H9 (cell line): Measurements from ENCODE around the gene PAM. TPM values are rescaled to one million over a fixed set of nuclear protein-coding genes. Genes with fewer than 3 reads are reported as not detected.

Source experiments
- DNase-seq: peaks from one replicate; pipeline ENCODE4 v3.0.0-alpha.2; 2017
- H2AFZ ChIP-seq: one replicate; pipeline ENCODE4 v1.6.1; 2013; ENCODE audit warnings: mild to moderate bottlenecking, low read length, control low read depth, moderate library complexity
- H2AK5ac ChIP-seq: 2 replicates; pipeline ENCODE4 v1.6.1; 2013; ENCODE audit warnings: low read length, control low read depth, mixed read lengths; ENCODE audit not compliant: insufficient read length
- H2BK120ac ChIP-seq: one replicate; pipeline ENCODE4 v1.6.1; 2013; ENCODE audit warnings: low read depth, mild to moderate bottlenecking, low read length, control low read depth, inconsistent platforms; ENCODE audit not compliant: poor library complexity, severe bottlenecking
- H2BK12ac ChIP-seq: 2 replicates; pipeline ENCODE4 v1.6.1; 2013; ENCODE audit warnings: low read length, control low read depth, mixed read lengths, low read depth; ENCODE audit not compliant: insufficient read length
- H2BK15ac ChIP-seq: 2 replicates; pipeline ENCODE4 v1.6.1; 2013; ENCODE audit warnings: low read depth, low read length, control low read depth
- H2BK20ac ChIP-seq: one replicate; pipeline ENCODE4 v1.6.1; 2013; ENCODE audit warnings: low read depth, mild to moderate bottlenecking, low read length, control low read depth, inconsistent platforms; ENCODE audit not compliant: poor library complexity, severe bottlenecking
- H2BK5ac ChIP-seq: 2 replicates; pipeline ENCODE4 v1.6.1; 2013; ENCODE audit warnings: low read length, control low read depth, mixed read lengths; ENCODE audit not compliant: insufficient read length
- H3K14ac ChIP-seq: 2 replicates; pipeline ENCODE4 v1.6.1; 2013; ENCODE audit warnings: low read length, control low read depth; ENCODE audit not compliant: insufficient read depth
- H3K18ac ChIP-seq: 2 replicates; pipeline ENCODE4 v1.6.1; 2013; ENCODE audit warnings: low read depth, mild to moderate bottlenecking, mixed read lengths, low read length, control low read depth; ENCODE audit not compliant: insufficient read length
- H3K23ac ChIP-seq: 2 replicates; pipeline ENCODE4 v1.6.1; 2013; ENCODE audit warnings: low read length, control low read depth, mixed read lengths, low read depth; ENCODE audit not compliant: insufficient read length
- H3K23me2 ChIP-seq: 2 replicates; pipeline ENCODE4 v1.6.1; 2013; ENCODE audit warnings: low read depth, mild to moderate bottlenecking, mixed read lengths, low read length, control low read depth; ENCODE audit not compliant: insufficient read length, poor library complexity, severe bottlenecking
- H3K27ac ChIP-seq: 2 replicates; pipeline ENCODE4 v1.5.1; 2013; ENCODE audit warnings: low read length, control low read depth, mixed read lengths, low read depth; ENCODE audit not compliant: insufficient read length
- H3K27me3 ChIP-seq: 2 replicates; pipeline ENCODE4 v1.6.1; 2013; ENCODE audit warnings: low read length, control low read depth, inconsistent platforms; ENCODE audit not compliant: insufficient read depth
- H3K4ac ChIP-seq: 2 replicates; pipeline ENCODE4 v1.6.1; 2013; ENCODE audit warnings: low read depth, mild to moderate bottlenecking, control low read depth, inconsistent platforms, low read length, moderate library complexity
- H3K4me1 ChIP-seq: 2 replicates; pipeline ENCODE4 v1.6.1; 2013; ENCODE audit warnings: low read length, control low read depth, inconsistent platforms; ENCODE audit not compliant: insufficient read depth
- H3K4me2 ChIP-seq: 2 replicates; pipeline ENCODE4 v1.6.1; 2013; ENCODE audit warnings: low read length, control low read depth, mixed read lengths; ENCODE audit not compliant: insufficient read length, insufficient read depth
- H3K56ac ChIP-seq: 2 replicates; pipeline ENCODE4 v1.6.1; 2013; ENCODE audit warnings: low read depth, mild to moderate bottlenecking, mixed read lengths, low read length, control low read depth; ENCODE audit not compliant: insufficient read length
- H3K79me1 ChIP-seq: 2 replicates; pipeline ENCODE4 v1.6.1; 2013; ENCODE audit warnings: low read depth, mild to moderate bottlenecking, moderate library complexity, low read length, control low read depth, inconsistent platforms; ENCODE audit not compliant: insufficient read depth, poor library complexity, severe bottlenecking
- H3K79me2 ChIP-seq: 2 replicates; pipeline ENCODE4 v1.6.1; 2013; ENCODE audit warnings: low read length, control low read depth, inconsistent platforms; ENCODE audit not compliant: insufficient read depth
- H3K9ac ChIP-seq: 2 replicates; pipeline ENCODE4 v1.6.1; 2013; ENCODE audit warnings: low read length, control low read depth, mixed read lengths; ENCODE audit not compliant: insufficient read length; ENCODE audit errors: extremely low read depth
- H3K9me3 ChIP-seq: one replicate; pipeline ENCODE4 v1.6.1; 2013; ENCODE audit warnings: low read depth, low read length, inconsistent platforms; ENCODE audit not compliant: control insufficient read depth
- H3T11ph ChIP-seq: one replicate; pipeline ENCODE4 v1.6.1; 2013; ENCODE audit warnings: mild to moderate bottlenecking, low read length, control low read depth, inconsistent platforms
- H4K20me1 ChIP-seq: one replicate; pipeline ENCODE4 v1.6.1; 2013; ENCODE audit not compliant: control insufficient read depth, insufficient read length, insufficient read depth
- H4K5ac ChIP-seq: 2 replicates; pipeline ENCODE4 v1.6.1; 2013; ENCODE audit warnings: low read depth, mild to moderate bottlenecking, mixed read lengths, low read length, control low read depth; ENCODE audit not compliant: insufficient read length
- H4K8ac ChIP-seq: replicated peaks from 2 replicates; pipeline ENCODE4 v1.6.1; 2013; ENCODE audit warnings: low read length, control low read depth, mixed read lengths, low read depth; ENCODE audit not compliant: insufficient read length
- H4K91ac ChIP-seq: 2 replicates; pipeline ENCODE4 v1.6.1; 2013; ENCODE audit warnings: low read depth, mild to moderate bottlenecking, moderate library complexity, mixed read lengths, low read length, control low read depth; ENCODE audit not compliant: insufficient read length
- H3K27ac Mint-ChIP-seq, 3 experiments: 2 replicates in 2 of 3; 3 replicates in 1 of 3; pipeline ENCODE4 v1.8.0; 2020 to 2021; ENCODE audit warnings: mixed read lengths in 3 of 3, mild to moderate bottlenecking in 1 of 3, moderate library complexity in 1 of 3
- H3K27me3 Mint-ChIP-seq: 2 replicates; pipeline ENCODE4 v1.8.0; 2021; ENCODE audit warnings: low read depth, mild to moderate bottlenecking, moderate library complexity, mixed read lengths
- H3K36me3 Mint-ChIP-seq, 3 experiments: 2 replicates in 2 of 3; 3 replicates in 1 of 3; pipeline ENCODE4 v1.8.0; 2020 to 2021; ENCODE audit warnings: low read depth in 3 of 3, mixed read lengths in 3 of 3; ENCODE audit not compliant: insufficient read depth in 1 of 3
- H3K4me1 Mint-ChIP-seq, 2 experiments: 2 replicates each; pipeline ENCODE4 v1.8.0; 2020; ENCODE audit warnings: mixed read lengths in 2 of 2
- H3K4me3 Mint-ChIP-seq, 2 experiments: 2 replicates in 1 of 2; 3 replicates in 1 of 2; pipeline ENCODE4 v1.8.0; 2020 to 2021; ENCODE audit warnings: mild to moderate bottlenecking in 2 of 2, mixed read lengths in 2 of 2, moderate library complexity in 1 of 2
- H3K9me3 Mint-ChIP-seq, 2 experiments: 2 replicates in 1 of 2; 3 replicates in 1 of 2; pipeline ENCODE4 v1.8.0; 2020; ENCODE audit warnings: mild to moderate bottlenecking in 2 of 2, mixed read lengths in 2 of 2, moderate library complexity in 1 of 2
- WGBS: extraction: QIAGEN DNeasy Blood & Tissue Kit; methylation state at CpG from one replicate; pipeline ENCODE4 v1.1.7; 2013; ENCODE audit warnings: missing lambda C conversion rate, low lambda C conversion rate, mixed read lengths; ENCODE audit not compliant: insufficient read length; ENCODE audit errors: extremely low coverage; 5-methylcytosine and 5-hydroxymethylcytosine counted together
- total RNA-seq: library from RNA; stranded (reverse); gene quantifications from 2 replicates; pipeline ENCODE4 v1.2.1, GENCODE V29; 2021
- TF ChIP-seq, protein P1 (sequence below): fragments of 200-600 bp; sonication (generic); conservative IDR thresholded peaks from 3 replicates; pipeline ENCODE4 v1.8.0; 2021; ENCODE audit warnings: antibody characterized with exemption, mild to moderate bottlenecking

PAM gene
- total RNA-seq, 1 experiment from 2014 or later, result 31.5 TPM

- no CpG with 5 or more reads among the region's 2 CpGs for WGBS
- Histone ChIP-seq H3K23ac (no peak overlapping the region), H3K4ac (no peak overlapping the region), H2BK12ac (no peak overlapping the region), H4K5ac (no peak overlapping the region), H3K56ac (no peak overlapping the region), H2BK5ac (no peak overlapping the region), H3K23me2 (no peaks in the 10 kb centered on the region), H4K20me1 (no peaks in the 10 kb centered on the region), H4K8ac (no peak overlapping the region), H2BK120ac (no peak overlapping the region), H3K79me1 (no peaks in the 10 kb centered on the region), H2BK15ac (no peak overlapping the region), H3T11ph (no peak overlapping the region), H3K27ac (no peak overlapping the region), H3K4me2 (no peak overlapping the region), H3K79me2 (no peaks in the 10 kb centered on the region), H3K18ac (no peak overlapping the region), H2AFZ (no peak overlapping the region), H3K9ac (no peak overlapping the region), H2BK20ac (no peak overlapping the region), H3K4me1 (no peaks in the 10 kb centered on the region), H2AK5ac (no peak overlapping the region), H3K27me3 (no peaks in the 10 kb centered on the region), H4K91ac (no peak overlapping the region), H3K9me3 (no peaks in the 10 kb centered on the region), H3K14ac (no peak overlapping the region)
- no peak for DNase-seq
- Mint-ChIP-seq H3K4me1 (peaks cover 2 to 4% of the 10 kb centered on the region in 2 experiments; a peak in 2 of 4 replicates), H3K9me3 (peaks cover 0 to 5% of the 10 kb centered on the region in 2 experiments; a peak in 1 of 5 replicates), H3K27me3 (no peaks in the 10 kb centered on the region), H3K4me3 (no peak overlapping the region), H3K27ac (no peak overlapping the region), H3K36me3 (peaks cover 5 to 18% (median 6%) of the 10 kb centered on the region in 3 experiments; a peak in 4 of 7 replicates)
- TF ChIP-seq, protein P1, sequence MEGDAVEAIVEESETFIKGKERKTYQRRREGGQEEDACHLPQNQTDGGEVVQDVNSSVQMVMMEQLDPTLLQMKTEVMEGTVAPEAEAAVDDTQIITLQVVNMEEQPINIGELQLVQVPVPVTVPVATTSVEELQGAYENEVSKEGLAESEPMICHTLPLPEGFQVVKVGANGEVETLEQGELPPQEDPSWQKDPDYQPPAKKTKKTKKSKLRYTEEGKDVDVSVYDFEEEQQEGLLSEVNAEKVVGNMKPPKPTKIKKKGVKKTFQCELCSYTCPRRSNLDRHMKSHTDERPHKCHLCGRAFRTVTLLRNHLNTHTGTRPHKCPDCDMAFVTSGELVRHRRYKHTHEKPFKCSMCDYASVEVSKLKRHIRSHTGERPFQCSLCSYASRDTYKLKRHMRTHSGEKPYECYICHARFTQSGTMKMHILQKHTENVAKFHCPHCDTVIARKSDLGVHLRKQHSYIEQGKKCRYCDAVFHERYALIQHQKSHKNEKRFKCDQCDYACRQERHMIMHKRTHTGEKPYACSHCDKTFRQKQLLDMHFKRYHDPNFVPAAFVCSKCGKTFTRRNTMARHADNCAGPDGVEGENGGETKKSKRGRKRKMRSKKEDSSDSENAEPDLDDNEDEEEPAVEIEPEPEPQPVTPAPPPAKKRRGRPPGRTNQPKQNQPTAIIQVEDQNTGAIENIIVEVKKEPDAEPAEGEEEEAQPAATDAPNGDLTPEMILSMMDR, result no peak
These were observed 261.1 kb downstream of the PAM start for GRCh38 chr5:103016167-103016566.
